Neural cell (in vitro differentiated cells): Measurements from ENCODE around the gene C1QTNF4. TPM values are rescaled to one million over a fixed set of nuclear protein-coding genes. Genes with fewer than 3 reads are reported as not detected.

ENCODE experiments used
- H2AFZ ChIP-seq: fragments of 200-600, 300-800 bp; sonication (generic), shearing (Covaris generic); 2 replicates; pipeline ENCODE4 v1.6.0; 2014; ENCODE audit warnings: low read depth, mild to moderate bottlenecking, antibody characterized with exemption, low read length, moderate library complexity
- H3F3A ChIP-seq: fragments of 200-600 bp; shearing (Covaris generic); 2 replicates; pipeline ENCODE4 v1.6.1; 2016; ENCODE audit warnings: mild to moderate bottlenecking, moderate library complexity, mixed read lengths, antibody characterized with exemption, low read length; ENCODE audit not compliant: insufficient read depth, poor library complexity, severe bottlenecking
- H3K27ac ChIP-seq: fragments of 200-600, 300-800 bp; sonication (generic), shearing (Covaris generic); 2 replicates; pipeline ENCODE4 v1.5.1; 2014; ENCODE audit warnings: mild to moderate bottlenecking, low read length, moderate library complexity
- H3K27me3 ChIP-seq: fragments of 300-800, 200-600 bp; sonication (generic), shearing (Covaris generic); 2 replicates; pipeline ENCODE4 v1.6.0; 2014; ENCODE audit warnings: mild to moderate bottlenecking, low read depth, low read length, moderate library complexity; ENCODE audit not compliant: insufficient read depth
- H3K36me3 ChIP-seq: fragments of 300-800, 200-600 bp; sonication (generic), shearing (Covaris generic); 2 replicates; pipeline ENCODE4 v1.5.1; 2014; ENCODE audit warnings: mild to moderate bottlenecking, antibody characterized with exemption, low read length, moderate library complexity; ENCODE audit not compliant: insufficient read depth
- H3K4me2 ChIP-seq: fragments of 300-800, 200-600 bp; sonication (generic), shearing (Covaris generic); 2 replicates; pipeline ENCODE4 v1.6.0; 2014; ENCODE audit warnings: mild to moderate bottlenecking, low read length
- H3K4me3 ChIP-seq: fragments of 300-800, 200-600 bp; sonication (generic), shearing (Covaris generic); 2 replicates; pipeline ENCODE4 v1.5.1; 2014; ENCODE audit warnings: mild to moderate bottlenecking, low read length, moderate library complexity
- H3K79me2 ChIP-seq: fragments of 200-600 bp; shearing (Covaris generic); replicated peaks from 2 replicates; pipeline ENCODE4 v1.6.0; 2014; ENCODE audit warnings: mild to moderate bottlenecking, low read length, moderate library complexity; ENCODE audit not compliant: insufficient read depth
- H3K9ac ChIP-seq: fragments of 300-800, 200-600 bp; sonication (generic), shearing (Covaris generic); 2 replicates; pipeline ENCODE4 v1.6.1; 2016; ENCODE audit warnings: mild to moderate bottlenecking, low read length, mixed read lengths
- H3K9me2 ChIP-seq: fragments of 200-600 bp; shearing (Covaris generic); 2 replicates; pipeline ENCODE4 v1.6.1; 2016; ENCODE audit warnings: mild to moderate bottlenecking, low read length, mixed read lengths; ENCODE audit not compliant: insufficient read depth
- H3K9me3 ChIP-seq: fragments of 200-600, 300-800 bp; sonication (generic), shearing (Covaris generic); 2 replicates; pipeline ENCODE4 v1.6.1; 2016; ENCODE audit warnings: mild to moderate bottlenecking, mixed run types, low read length, moderate library complexity, mixed read lengths
- H4K20me1 ChIP-seq: fragments of 200-600 bp; shearing (Covaris generic); 2 replicates; pipeline ENCODE4 v1.6.1; 2016; ENCODE audit warnings: mild to moderate bottlenecking, mixed run types; ENCODE audit not compliant: insufficient read depth
- EP300 ChIP-seq: fragments of 450-650 bp; conservative IDR thresholded peaks from 2 replicates; pipeline ENCODE4 v1.6.1; 2014; ENCODE audit warnings: antibody characterized with exemption, mild to moderate bottlenecking, moderate library complexity; ENCODE audit not compliant: poor library complexity, severe bottlenecking
- EZH2 ChIP-seq: fragments of 200-600, 300-800 bp; shearing (Covaris generic), sonication (generic); IDR thresholded peaks from 2 replicates; pipeline ENCODE4 v1.6.1; 2014; ENCODE audit warnings: antibody characterized with exemption, low read length, borderline replicate concordance, mild to moderate bottlenecking; ENCODE audit not compliant: insufficient read depth, poor library complexity, severe bottlenecking
- MXI1 ChIP-seq: fragments of 450-650 bp; conservative IDR thresholded peaks from 2 replicates; pipeline ENCODE4 v1.6.1; 2014; ENCODE audit warnings: antibody characterized with exemption, mild to moderate bottlenecking; ENCODE audit not compliant: poor library complexity, severe bottlenecking
- POLR2AphosphoS5 ChIP-seq: IDR thresholded peaks from 2 replicates; pipeline ENCODE4 v1.6.1; 2012
- RAD21 ChIP-seq: fragments of 450-650 bp; conservative IDR thresholded peaks from 2 replicates; pipeline ENCODE4 v1.6.1; 2014; ENCODE audit warnings: antibody characterized with exemption, mild to moderate bottlenecking, moderate library complexity
- SMC3 ChIP-seq: fragments of 450-650 bp; conservative IDR thresholded peaks from 2 replicates; pipeline ENCODE4 v1.6.1; 2014; ENCODE audit warnings: antibody characterized with exemption, mild to moderate bottlenecking, moderate library complexity; ENCODE audit not compliant: poor library complexity
- TAF1 ChIP-seq: IDR thresholded peaks from 2 replicates; pipeline ENCODE4 v1.6.1; 2012; ENCODE audit warnings: low read depth
- polyA plus RNA-seq: library from polyadenylated mRNA; depleted of rRNA; stranded (reverse); fragments of >200 nt; gene quantifications from 2 replicates; pipeline ENCODE4 v1.2.3, GENCODE V29; 2014
- TF ChIP-seq, protein P1 (sequence below): fragments of 450-650 bp; IDR thresholded peaks from 2 replicates; pipeline ENCODE4 v1.5.1; 2014; ENCODE audit warnings: antibody characterized with exemption, mild to moderate bottlenecking, moderate library complexity; ENCODE audit not compliant: poor library complexity, severe bottlenecking
- TF ChIP-seq, protein P2 (sequence below): IDR thresholded peaks from 2 replicates; pipeline ENCODE4 v1.6.1; 2012; ENCODE audit warnings: borderline replicate concordance

C1QTNF4 gene
- polyA plus RNA-seq, 1 donor from 2014 or later, result 16.4 TPM

DNA sequence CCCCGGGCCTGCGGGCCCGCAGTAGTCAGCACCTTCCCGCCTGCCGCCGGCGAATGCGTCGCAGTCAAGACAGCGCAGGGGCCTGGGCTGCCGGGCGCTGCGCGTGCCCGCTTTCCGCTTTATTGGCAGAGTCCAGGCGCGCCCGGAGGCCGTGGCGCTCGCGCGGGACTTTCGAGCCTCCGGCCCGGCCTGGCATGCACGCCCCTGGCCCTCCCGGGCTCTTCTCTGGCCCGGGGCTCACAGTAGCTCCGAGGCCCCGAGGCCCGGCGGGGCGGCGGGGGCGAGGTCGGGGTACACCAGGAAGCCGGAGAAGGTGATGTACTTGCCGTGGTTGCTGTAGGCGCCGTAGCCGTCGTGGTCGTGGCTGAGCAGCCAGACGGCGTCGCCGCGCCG, 4.6 kb downstream of the C1QTNF4 start:
- H3K27ac ChIP-seq, result no peak overlapping the region
- H3K79me2 ChIP-seq, result no peaks in the 10 kb centered on the region
- no peak overlapping the region for H3K4me3 ChIP-seq
- H3K4me2 ChIP-seq, result no peak overlapping the region
- no peaks in the 10 kb centered on the region for H3K36me3 ChIP-seq
- H3K27me3 ChIP-seq, result no peaks in the 10 kb centered on the region
- no peaks in the 10 kb centered on the region for H4K20me1 ChIP-seq
- no peaks in the 10 kb centered on the region for H3K9me2 ChIP-seq
- H2AFZ ChIP-seq, result no peak overlapping the region
- H3F3A ChIP-seq, result no peaks in the 10 kb centered on the region
- H3K9me3 ChIP-seq, result no peaks in the 10 kb centered on the region
- no peak overlapping the region for H3K9ac ChIP-seq
- TF ChIP-seq EP300 (no peak), RAD21 (no peak), POLR2AphosphoS5 (no peak), MXI1 (no peak), EZH2 (no peak), TAF1 (no peak), SMC3 (no peak)
- TF ChIP-seq, protein P1, sequence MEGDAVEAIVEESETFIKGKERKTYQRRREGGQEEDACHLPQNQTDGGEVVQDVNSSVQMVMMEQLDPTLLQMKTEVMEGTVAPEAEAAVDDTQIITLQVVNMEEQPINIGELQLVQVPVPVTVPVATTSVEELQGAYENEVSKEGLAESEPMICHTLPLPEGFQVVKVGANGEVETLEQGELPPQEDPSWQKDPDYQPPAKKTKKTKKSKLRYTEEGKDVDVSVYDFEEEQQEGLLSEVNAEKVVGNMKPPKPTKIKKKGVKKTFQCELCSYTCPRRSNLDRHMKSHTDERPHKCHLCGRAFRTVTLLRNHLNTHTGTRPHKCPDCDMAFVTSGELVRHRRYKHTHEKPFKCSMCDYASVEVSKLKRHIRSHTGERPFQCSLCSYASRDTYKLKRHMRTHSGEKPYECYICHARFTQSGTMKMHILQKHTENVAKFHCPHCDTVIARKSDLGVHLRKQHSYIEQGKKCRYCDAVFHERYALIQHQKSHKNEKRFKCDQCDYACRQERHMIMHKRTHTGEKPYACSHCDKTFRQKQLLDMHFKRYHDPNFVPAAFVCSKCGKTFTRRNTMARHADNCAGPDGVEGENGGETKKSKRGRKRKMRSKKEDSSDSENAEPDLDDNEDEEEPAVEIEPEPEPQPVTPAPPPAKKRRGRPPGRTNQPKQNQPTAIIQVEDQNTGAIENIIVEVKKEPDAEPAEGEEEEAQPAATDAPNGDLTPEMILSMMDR, result no peak
- TF ChIP-seq, protein P2, sequence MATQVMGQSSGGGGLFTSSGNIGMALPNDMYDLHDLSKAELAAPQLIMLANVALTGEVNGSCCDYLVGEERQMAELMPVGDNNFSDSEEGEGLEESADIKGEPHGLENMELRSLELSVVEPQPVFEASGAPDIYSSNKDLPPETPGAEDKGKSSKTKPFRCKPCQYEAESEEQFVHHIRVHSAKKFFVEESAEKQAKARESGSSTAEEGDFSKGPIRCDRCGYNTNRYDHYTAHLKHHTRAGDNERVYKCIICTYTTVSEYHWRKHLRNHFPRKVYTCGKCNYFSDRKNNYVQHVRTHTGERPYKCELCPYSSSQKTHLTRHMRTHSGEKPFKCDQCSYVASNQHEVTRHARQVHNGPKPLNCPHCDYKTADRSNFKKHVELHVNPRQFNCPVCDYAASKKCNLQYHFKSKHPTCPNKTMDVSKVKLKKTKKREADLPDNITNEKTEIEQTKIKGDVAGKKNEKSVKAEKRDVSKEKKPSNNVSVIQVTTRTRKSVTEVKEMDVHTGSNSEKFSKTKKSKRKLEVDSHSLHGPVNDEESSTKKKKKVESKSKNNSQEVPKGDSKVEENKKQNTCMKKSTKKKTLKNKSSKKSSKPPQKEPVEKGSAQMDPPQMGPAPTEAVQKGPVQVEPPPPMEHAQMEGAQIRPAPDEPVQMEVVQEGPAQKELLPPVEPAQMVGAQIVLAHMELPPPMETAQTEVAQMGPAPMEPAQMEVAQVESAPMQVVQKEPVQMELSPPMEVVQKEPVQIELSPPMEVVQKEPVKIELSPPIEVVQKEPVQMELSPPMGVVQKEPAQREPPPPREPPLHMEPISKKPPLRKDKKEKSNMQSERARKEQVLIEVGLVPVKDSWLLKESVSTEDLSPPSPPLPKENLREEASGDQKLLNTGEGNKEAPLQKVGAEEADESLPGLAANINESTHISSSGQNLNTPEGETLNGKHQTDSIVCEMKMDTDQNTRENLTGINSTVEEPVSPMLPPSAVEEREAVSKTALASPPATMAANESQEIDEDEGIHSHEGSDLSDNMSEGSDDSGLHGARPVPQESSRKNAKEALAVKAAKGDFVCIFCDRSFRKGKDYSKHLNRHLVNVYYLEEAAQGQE, result no peak

DNA sequence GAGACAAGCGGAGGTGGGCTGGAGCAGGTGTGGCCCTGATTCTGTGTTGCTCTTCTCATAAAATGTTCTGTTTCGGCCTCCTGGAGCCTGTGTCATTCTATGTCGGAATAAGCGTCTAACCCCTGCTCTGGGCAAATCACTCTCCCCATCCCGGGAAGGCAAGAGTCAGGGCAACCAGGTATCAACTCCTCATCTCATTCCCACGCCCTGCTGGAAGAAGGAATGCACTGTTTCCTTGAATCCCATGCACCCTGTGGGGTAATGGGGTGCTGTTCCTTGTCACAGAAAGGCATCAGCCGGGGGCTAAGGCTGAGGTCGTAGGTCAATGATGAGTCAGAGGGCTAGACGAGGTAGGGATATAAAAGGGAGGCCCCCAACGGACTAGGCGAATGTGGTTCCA, 5.1 kb downstream of the C1QTNF4 start:
- no peak for TF ChIP-seq SMC3
- TF ChIP-seq, protein P1, result no peak
- no peak for TF ChIP-seq EP300
- no peak for TF ChIP-seq TAF1
- TF ChIP-seq POLR2AphosphoS5, result no peak
- no peak for TF ChIP-seq EZH2
- TF ChIP-seq, protein P2, result no peak
- TF ChIP-seq RAD21, result no peak
- TF ChIP-seq MXI1, result no peak
- no peaks in the 10 kb centered on the region for H3K36me3 ChIP-seq
- H3F3A ChIP-seq, result no peaks in the 10 kb centered on the region
- no peaks in the 10 kb centered on the region for H3K9me3 ChIP-seq
- H3K4me2 ChIP-seq, result no peak overlapping the region
- no peak overlapping the region for H3K9ac ChIP-seq
- H3K27me3 ChIP-seq, result no peaks in the 10 kb centered on the region
- no peak overlapping the region for H3K4me3 ChIP-seq
- no peak overlapping the region for H2AFZ ChIP-seq
- H3K9me2 ChIP-seq, result no peaks in the 10 kb centered on the region
- no peaks in the 10 kb centered on the region for H4K20me1 ChIP-seq
- no peaks in the 10 kb centered on the region for H3K79me2 ChIP-seq
- no peak overlapping the region for H3K27ac ChIP-seq
